ENCODE results near the gene TNFRSF8. TPM values are rescaled to one million over a fixed set of nuclear protein-coding genes. Genes with fewer than 3 reads are reported as not detected.

Gene TNFRSF8
- total RNA-seq, 4 donors from 2014 or later = 0.26 to 2.4 (median 0.85) TPM

GRCh38 chr1:12071892-12072291 lies 8.8 kb downstream of the TNFRSF8 start:
- Histone ChIP-seq H3K27ac (no peak overlapping the region), H3K36me3 (no peaks in the 10 kb centered on the region), H3K4me1 (no peaks in the 10 kb centered on the region), H3K9me3 (no peaks in the 10 kb centered on the region), H3K4me3 (no peak overlapping the region), H3K27me3 (no peaks in the 10 kb centered on the region)
- intact Hi-C loops (cut with DNase I; ENCODE audit: low total_unique reads) = no loop called here
- no peak for DNase-seq
- TF ChIP-seq POLR2A (IDR thresholded peaks at IDR 0.05) (no peak), CTCF (IDR thresholded peaks at IDR 0.05) (no peak)

GRCh38 chr1:12072741-12073140 lies 9.6 kb downstream of the TNFRSF8 start:
- H3K27ac ChIP-seq = no peak overlapping the region
- no peak overlapping the region for H3K4me3 ChIP-seq
- H3K9me3 ChIP-seq = no peaks in the 10 kb centered on the region
- TF ChIP-seq CTCF (IDR thresholded peaks at IDR 0.05) = no peak
- TF ChIP-seq POLR2A (IDR thresholded peaks at IDR 0.05) = no peak
- H3K27me3 ChIP-seq = no peaks in the 10 kb centered on the region
- H3K36me3 ChIP-seq = no peaks in the 10 kb centered on the region
- no peak for DNase-seq
- intact Hi-C loops (cut with DNase I; ENCODE audit: low total_unique reads) = no loop called here
- no peaks in the 10 kb centered on the region for H3K4me1 ChIP-seq

- no peak overlapping the region for H3K4me3 ChIP-seq
- H3K4me1 ChIP-seq = no peaks in the 10 kb centered on the region
- intact Hi-C loops (cut with DNase I; ENCODE audit: low total_unique reads) = no loop called here
- H3K27me3 ChIP-seq = no peaks in the 10 kb centered on the region
- no peak for DNase-seq
- no peak for TF ChIP-seq CTCF (IDR thresholded peaks at IDR 0.05)
- no peak for TF ChIP-seq POLR2A (IDR thresholded peaks at IDR 0.05)
- no peaks in the 10 kb centered on the region for H3K36me3 ChIP-seq
- no peaks in the 10 kb centered on the region for H3K9me3 ChIP-seq
- H3K27ac ChIP-seq = no peak overlapping the region
Measured at GRCh38 chr1:12073796-12074195, 10.7 kb downstream of the TNFRSF8 start.

GRCh38 chr1:12075195-12076114 lies 12.4 kb downstream of the TNFRSF8 start:
- peak; percentile 87 to 88 for DNase-seq
- Histone ChIP-seq H3K36me3 (no peaks in the 10 kb centered on the region), H3K4me1 (no peaks in the 10 kb centered on the region), H3K4me3 (no peak overlapping the region), H3K9me3 (no peaks in the 10 kb centered on the region), H3K27me3 (no peaks in the 10 kb centered on the region), H3K27ac (peak overlapping the region; percentile 76 to 79)
- intact Hi-C loops (cut with DNase I; ENCODE audit: low total_unique reads) = no loop called here
- TF ChIP-seq POLR2A (IDR thresholded peaks at IDR 0.05) (no peak), CTCF (IDR thresholded peaks at IDR 0.05) (no peak)

- DNase-seq = no peak
- no peak for TF ChIP-seq POLR2A (IDR thresholded peaks at IDR 0.05)
- TF ChIP-seq CTCF (IDR thresholded peaks at IDR 0.05) = no peak
- H3K36me3 ChIP-seq = no peaks in the 10 kb centered on the region
- intact Hi-C loops (cut with DNase I; ENCODE audit: low total_unique reads) = no loop called here
- H3K27ac ChIP-seq = peak overlapping the region in 1 of 2 donors; percentile 79
- H3K9me3 ChIP-seq = no peaks in the 10 kb centered on the region
- no peaks in the 10 kb centered on the region for H3K4me1 ChIP-seq
- H3K4me3 ChIP-seq = no peak overlapping the region
- H3K27me3 ChIP-seq = no peaks in the 10 kb centered on the region
Measured at GRCh38 chr1:12076425-12077005, 13.4 kb downstream of the TNFRSF8 start.
